ENCODE measurements around the gene ZNF182. TPM values are rescaled to one million over a fixed set of nuclear protein-coding genes. Genes with fewer than 3 reads are reported as not detected.
"Not testable (repeated sequence)": the region's sequence is repeated elsewhere in the genome, so short reads cannot be mapped to it uniquely, and the experiment has no call there.

ZNF182 gene
- total and polyA plus RNA-seq, 9 of the 15 experiments (the other 6 are each of a cell fraction or from before 2014, with no cell fraction given): 0.59 to 5.0 (median 3.9) TPM

DNA sequence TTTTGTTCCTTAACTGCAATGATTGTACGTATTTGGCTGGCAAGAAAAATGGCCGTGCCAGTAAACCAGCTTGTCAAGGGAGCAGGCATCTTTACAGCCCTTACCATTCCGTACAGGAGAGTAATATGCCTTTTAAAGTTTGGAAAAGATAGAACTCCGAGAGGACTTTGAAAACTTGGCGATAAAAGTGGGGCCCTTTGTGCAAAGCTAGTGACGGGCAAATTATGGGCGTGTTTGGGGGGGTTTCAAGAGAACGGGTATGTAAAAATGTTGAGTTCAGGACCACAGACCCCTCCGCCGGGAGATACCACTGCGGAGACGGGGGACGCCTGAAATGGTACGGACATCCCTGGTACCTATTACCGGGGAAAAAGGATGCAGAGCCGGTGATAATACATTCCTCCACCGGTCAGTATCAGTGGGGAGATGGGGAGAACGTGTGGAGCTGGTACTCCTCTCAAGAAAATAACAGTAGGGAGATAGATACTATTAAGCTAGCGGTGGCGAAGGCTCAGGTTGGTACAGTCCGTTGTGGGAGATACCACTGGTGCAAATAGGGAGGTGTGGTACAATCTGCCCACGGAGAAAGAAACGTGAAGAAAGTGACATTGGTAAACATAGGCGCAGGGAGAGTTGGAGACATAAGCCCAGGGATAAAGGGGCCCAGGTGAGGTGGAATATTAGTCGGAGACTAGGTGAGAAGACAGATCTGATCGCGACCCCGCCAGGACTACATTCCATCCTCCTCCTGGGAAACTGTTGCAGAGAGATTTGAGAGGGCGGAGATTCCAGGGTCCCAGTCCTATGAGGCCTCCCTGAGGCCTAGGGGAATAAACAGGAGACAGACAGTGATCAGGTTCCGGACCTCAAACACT lies 17.5 kb upstream of the ZNF182 start (continued):
- peak; percentile 55 for TF ChIP-seq BHLHE40 (IDR thresholded peaks at IDR 0.05; ENCODE audit: low read length)
- no peak for TF ChIP-seq XRCC3 (IDR thresholded peaks at IDR 0.05)
- TF ChIP-seq SOX6 (IDR thresholded peaks at IDR 0.05): no peak
- peak; percentile 75 for TF ChIP-seq ASH1L (IDR thresholded peaks at IDR 0.05; ENCODE audit: borderline replicate concordance, low read depth, partially characterized antibody)
- no peak for TF ChIP-seq POLR3G (IDR thresholded peaks at IDR 0.05; ENCODE audit: extremely low read depth, insufficient read length, insufficient replicate concordance)
- peak; percentile 61 for TF ChIP-seq TOE1 (IDR thresholded peaks at IDR 0.05; ENCODE audit: borderline replicate concordance)
- no peak for TF ChIP-seq TOE1 (CRISPR knock-in tag; IDR thresholded peaks at IDR 0.05; ENCODE audit: borderline replicate concordance, low read depth)
- no peak for TF ChIP-seq CCNT2 (IDR thresholded peaks at IDR 0.05; ENCODE audit: borderline replicate concordance, extremely low read depth, insufficient read length, low read depth, low read length)
- no peak for TF ChIP-seq ZNF175 (CRISPR knock-in tag; IDR thresholded peaks at IDR 0.05; ENCODE audit: low read depth)

DNA sequence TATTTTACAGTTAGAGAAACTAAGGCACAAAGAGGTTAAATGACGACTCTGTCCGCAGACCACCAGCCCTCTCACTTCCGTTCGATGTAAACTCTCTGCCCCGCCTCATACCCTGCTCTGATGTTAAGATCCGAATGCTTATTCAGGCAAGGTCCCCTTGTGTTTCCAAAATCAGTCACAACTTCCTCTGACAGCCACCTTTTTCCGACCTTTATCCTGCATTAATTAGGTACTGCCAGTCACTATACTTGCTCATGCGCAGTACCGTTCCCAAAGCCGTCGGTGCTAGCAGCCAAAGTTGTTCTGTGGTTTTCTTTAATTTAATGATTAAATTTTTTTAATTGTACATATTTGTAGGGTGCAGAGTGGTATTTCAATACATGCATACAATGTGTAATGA lies 16.7 kb upstream of the ZNF182 start:
- H3K36me3 ChIP-seq (ENCODE audit: control insufficient read depth, insufficient read depth, low read length); H3K4me3 ChIP-seq; H3K79me2 ChIP-seq (ENCODE audit: control insufficient read depth, insufficient read depth, low read length); H3K27me3 ChIP-seq (ENCODE audit: control insufficient read depth in 2 of 2, insufficient read depth in 2 of 2, low read length in 2 of 2); ATAC-seq; POLR2A ChIA-PET; FAIRE-seq; H3K27ac ChIP-seq (ENCODE audit: extremely low read depth, low read depth, low read length); H3K4me1 ChIP-seq (replicated peaks in 1 of 2; ENCODE audit: control insufficient read depth in 2 of 2, insufficient read depth in 2 of 2, low read length in 2 of 2); H4K20me1 ChIP-seq (replicated peaks; ENCODE audit: control insufficient read depth, insufficient read depth, low read length); H3K9ac ChIP-seq (ENCODE audit: insufficient read depth in 1 of 2, low read depth in 2 of 2, low read length in 2 of 2); DNase-seq (ENCODE audit: extremely low read depth in 1 of 4, low spot score in 3 of 4); intact Hi-C loops (cut with micrococcal nuclease); BruUV-seq (replicated peaks); H3K9me3 ChIP-seq (replicated peaks; ENCODE audit: control insufficient read depth, insufficient read depth, low read depth, low read length); H3K4me2 ChIP-seq (ENCODE audit: insufficient read depth, low read length); CTCF ChIA-PET (ENCODE audit: low intra/inter-chr PET ratio); H3K9me1 ChIP-seq (ENCODE audit: control insufficient read depth, insufficient read depth, low read length): not testable (repeated sequence)
- in situ Hi-C loops (cut with MboI): loop anchor here (10.0 kb wide), 1 partner anchor 196 kb away; no protein-coding TSS in a partner anchor
- H2AFZ ChIP-seq (ENCODE audit: low read depth, low read length): peak overlapping the region; percentile 95; the same call in 1 of the 2 replicates
- WGBS (ENCODE audit: insufficient coverage, low coverage, missing lambda C conversion rate): 40% methylated on average over 5 of the region's 11 CpGs
- TF ChIP-seq NRF1 (conservative IDR thresholded peaks at IDR 0.05 in 1 of 2, IDR thresholded peaks at IDR 0.05 in 1 of 2): peak; percentile 57 to 58; a peak in 3 of 4 replicates

DNA sequence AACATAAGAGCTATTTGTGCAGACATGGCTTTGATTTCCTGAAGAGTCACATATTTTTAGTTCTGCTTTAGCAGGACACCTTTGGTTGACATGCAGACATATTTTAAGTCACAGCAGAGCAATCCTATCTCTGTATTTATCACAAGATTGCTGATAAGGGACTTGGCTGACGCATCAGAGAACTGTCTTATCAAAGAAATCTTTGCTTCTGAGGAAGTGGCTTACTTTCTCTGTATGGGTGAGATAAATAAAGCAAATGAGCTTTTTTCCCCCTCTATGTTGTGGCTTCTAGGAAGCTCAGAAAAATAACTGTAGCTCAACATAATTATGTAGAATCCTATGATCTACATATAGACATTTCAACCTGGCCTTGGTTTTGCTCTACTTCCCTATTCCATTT lies 16.1 kb upstream of the ZNF182 start:
- in situ Hi-C loops (cut with MboI): loop anchor here (10.0 kb wide), 1 partner anchor 195 kb away; no protein-coding TSS in a partner anchor
- intact Hi-C loops (cut with micrococcal nuclease): not testable (repeated sequence)
- peak; percentile 44 for FAIRE-seq

More for the DNA sequence above, 16.1 kb upstream of the ZNF182 start:
- H2AFZ ChIP-seq (ENCODE audit: low read depth, low read length); H4K20me1 ChIP-seq (replicated peaks; ENCODE audit: control insufficient read depth, insufficient read depth, low read length); CTCF ChIA-PET (ENCODE audit: low intra/inter-chr PET ratio); DNase-seq (ENCODE audit: extremely low read depth in 1 of 4, low spot score in 3 of 4); H3K9ac ChIP-seq (ENCODE audit: insufficient read depth in 1 of 2, low read depth in 2 of 2, low read length in 2 of 2); H3K9me3 ChIP-seq (replicated peaks; ENCODE audit: control insufficient read depth, insufficient read depth, low read depth, low read length); H3K4me3 ChIP-seq; H3K79me2 ChIP-seq (ENCODE audit: control insufficient read depth, insufficient read depth, low read length); H3K4me1 ChIP-seq (replicated peaks in 1 of 2; ENCODE audit: control insufficient read depth in 2 of 2, insufficient read depth in 2 of 2, low read length in 2 of 2); POLR2A ChIA-PET; H3K9me1 ChIP-seq (ENCODE audit: control insufficient read depth, insufficient read depth, low read length); H3K27ac ChIP-seq (ENCODE audit: extremely low read depth, low read depth, low read length); H3K4me2 ChIP-seq (ENCODE audit: insufficient read depth, low read length); BruUV-seq (replicated peaks); H3K27me3 ChIP-seq (ENCODE audit: control insufficient read depth in 2 of 2, insufficient read depth in 2 of 2, low read length in 2 of 2); ATAC-seq; H3K36me3 ChIP-seq (ENCODE audit: control insufficient read depth, insufficient read depth, low read length): not testable (repeated sequence)
- WGBS (ENCODE audit: insufficient coverage, low coverage, missing lambda C conversion rate): no CpG with 5 or more reads among the region's 1 CpG

All from K562 (cell line).